ENCODE data around the gene TNFRSF1B. TPM values are rescaled to one million over a fixed set of nuclear protein-coding genes. Genes with fewer than 3 reads are reported as not detected.

TNFRSF1B gene
- total and polyA plus RNA-seq, 2 donors (not counting 1 experiment from before 2014, with no cell fraction given): 24.8 to 27.5 TPM

DNA sequence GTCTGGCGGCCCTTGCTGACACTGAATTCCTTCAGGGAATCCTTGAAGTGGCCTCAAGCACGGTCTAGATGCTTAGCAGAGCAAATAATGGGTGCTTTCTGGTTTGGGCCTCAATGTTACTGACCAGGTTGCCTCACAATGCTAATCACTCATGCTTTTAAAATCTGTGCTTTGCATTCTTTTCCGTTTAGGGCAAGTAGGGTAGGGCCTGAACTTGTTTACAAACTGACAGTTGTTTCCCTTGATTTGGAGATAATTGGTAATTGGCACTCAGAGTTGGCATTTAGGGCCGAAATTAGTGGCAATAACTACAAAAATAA is 64.4 kb downstream of the TNFRSF1B start:
- H3K9me3 ChIP-seq (ENCODE audit: control insufficient read depth, insufficient read depth, low read depth, low read length): no peaks in the 10 kb centered on the region
- no peaks in the 10 kb centered on the region for H3K27me3 ChIP-seq (ENCODE audit: control insufficient read depth, insufficient read depth, low read length)
- peak overlapping the region; percentile 77 for H3K9ac ChIP-seq (ENCODE audit: insufficient read depth, low read length)
- H3K4me3 ChIP-seq (replicated peaks in 1 of 4; ENCODE audit: control extremely low read depth in 1 of 4, insufficient read depth in 1 of 4, low read depth in 3 of 4, low read length in 4 of 4): peak overlapping the region; percentile 78 to 96 (median 88)
- H4K20me1 ChIP-seq (ENCODE audit: control insufficient read depth, extremely low read depth, insufficient read depth, low read length): no peaks in the 10 kb centered on the region
- no peaks in the 10 kb centered on the region for H3K36me3 ChIP-seq (ENCODE audit: control insufficient read depth, insufficient read depth, low read length)
- H3K4me1 ChIP-seq (ENCODE audit: control insufficient read depth, extremely low read depth, insufficient read depth, low read length): no peaks in the 10 kb centered on the region
- H3K27ac ChIP-seq (ENCODE audit: insufficient read depth, low read length): peak overlapping the region; percentile 68
- H2AFZ ChIP-seq (ENCODE audit: low read length): peak overlapping the region; percentile 36
- H3K79me2 ChIP-seq (ENCODE audit: control insufficient read depth, insufficient read depth, low read length): peaks cover 18% of the 10 kb centered on the region
- peak overlapping the region; percentile 95 for H3K4me2 ChIP-seq (ENCODE audit: extremely low read depth, insufficient read depth, low read length)
- peak in 1 of 2 donors; percentile 13 for DNase-seq (ENCODE audit: low read depth in 2 of 2)
- TF ChIP-seq EZH2 (IDR thresholded peaks at IDR 0.05; ENCODE audit: low read length, missing control alignments): no peak
- TF ChIP-seq, protein P1, sequence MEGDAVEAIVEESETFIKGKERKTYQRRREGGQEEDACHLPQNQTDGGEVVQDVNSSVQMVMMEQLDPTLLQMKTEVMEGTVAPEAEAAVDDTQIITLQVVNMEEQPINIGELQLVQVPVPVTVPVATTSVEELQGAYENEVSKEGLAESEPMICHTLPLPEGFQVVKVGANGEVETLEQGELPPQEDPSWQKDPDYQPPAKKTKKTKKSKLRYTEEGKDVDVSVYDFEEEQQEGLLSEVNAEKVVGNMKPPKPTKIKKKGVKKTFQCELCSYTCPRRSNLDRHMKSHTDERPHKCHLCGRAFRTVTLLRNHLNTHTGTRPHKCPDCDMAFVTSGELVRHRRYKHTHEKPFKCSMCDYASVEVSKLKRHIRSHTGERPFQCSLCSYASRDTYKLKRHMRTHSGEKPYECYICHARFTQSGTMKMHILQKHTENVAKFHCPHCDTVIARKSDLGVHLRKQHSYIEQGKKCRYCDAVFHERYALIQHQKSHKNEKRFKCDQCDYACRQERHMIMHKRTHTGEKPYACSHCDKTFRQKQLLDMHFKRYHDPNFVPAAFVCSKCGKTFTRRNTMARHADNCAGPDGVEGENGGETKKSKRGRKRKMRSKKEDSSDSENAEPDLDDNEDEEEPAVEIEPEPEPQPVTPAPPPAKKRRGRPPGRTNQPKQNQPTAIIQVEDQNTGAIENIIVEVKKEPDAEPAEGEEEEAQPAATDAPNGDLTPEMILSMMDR (conservative IDR thresholded peaks at IDR 0.05 in 1 of 2, IDR thresholded peaks at IDR 0.05 in 1 of 2; ENCODE audit: low read depth in 1 of 2, low read length in 2 of 2): no peak

DNA sequence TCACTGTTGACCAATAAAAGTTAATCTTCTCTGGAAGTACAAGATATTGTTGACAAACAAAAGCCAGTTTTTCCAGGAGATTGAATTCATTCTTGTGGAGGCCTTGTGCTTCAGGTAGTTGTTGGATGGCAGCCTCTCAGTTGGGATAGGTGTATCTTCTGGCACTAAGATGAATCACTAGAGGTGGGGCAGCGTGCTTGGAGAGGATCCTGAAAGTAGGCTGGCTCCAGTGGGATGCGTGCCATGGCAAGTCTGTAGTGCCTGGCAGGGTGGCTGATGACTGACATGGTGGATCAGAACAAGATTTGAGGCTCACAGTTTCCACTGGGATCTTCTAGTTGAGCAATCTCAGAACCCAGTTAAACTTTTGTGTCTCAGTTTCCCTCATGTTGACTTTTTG is 65.4 kb downstream of the TNFRSF1B start:
- DNase-seq (ENCODE audit: low read depth in 2 of 2): no peak
- Histone ChIP-seq H4K20me1 (ENCODE audit: control insufficient read depth, extremely low read depth, insufficient read depth, low read length) (no peaks in the 10 kb centered on the region), H3K4me1 (ENCODE audit: control insufficient read depth, extremely low read depth, insufficient read depth, low read length) (no peaks in the 10 kb centered on the region), H3K27ac (ENCODE audit: insufficient read depth, low read length) (no peak overlapping the region), H3K9me3 (ENCODE audit: control insufficient read depth, insufficient read depth, low read depth, low read length) (no peaks in the 10 kb centered on the region), H3K4me3 (replicated peaks in 1 of 4; ENCODE audit: control extremely low read depth in 1 of 4, insufficient read depth in 1 of 4, low read depth in 3 of 4, low read length in 4 of 4) (no peak overlapping the region), H3K9ac (ENCODE audit: insufficient read depth, low read length) (no peak overlapping the region), H3K79me2 (ENCODE audit: control insufficient read depth, insufficient read depth, low read length) (peaks cover 18% of the 10 kb centered on the region), H3K27me3 (ENCODE audit: control insufficient read depth, insufficient read depth, low read length) (no peaks in the 10 kb centered on the region), H2AFZ (ENCODE audit: low read length) (no peak overlapping the region), H3K4me2 (ENCODE audit: extremely low read depth, insufficient read depth, low read length) (no peak overlapping the region), H3K36me3 (ENCODE audit: control insufficient read depth, insufficient read depth, low read length) (no peaks in the 10 kb centered on the region)
- TF ChIP-seq, protein P1 (conservative IDR thresholded peaks at IDR 0.05 in 1 of 2, IDR thresholded peaks at IDR 0.05 in 1 of 2; ENCODE audit: low read depth in 1 of 2, low read length in 2 of 2): no peak
- TF ChIP-seq EZH2 (IDR thresholded peaks at IDR 0.05; ENCODE audit: low read length, missing control alignments): no peak

DNA sequence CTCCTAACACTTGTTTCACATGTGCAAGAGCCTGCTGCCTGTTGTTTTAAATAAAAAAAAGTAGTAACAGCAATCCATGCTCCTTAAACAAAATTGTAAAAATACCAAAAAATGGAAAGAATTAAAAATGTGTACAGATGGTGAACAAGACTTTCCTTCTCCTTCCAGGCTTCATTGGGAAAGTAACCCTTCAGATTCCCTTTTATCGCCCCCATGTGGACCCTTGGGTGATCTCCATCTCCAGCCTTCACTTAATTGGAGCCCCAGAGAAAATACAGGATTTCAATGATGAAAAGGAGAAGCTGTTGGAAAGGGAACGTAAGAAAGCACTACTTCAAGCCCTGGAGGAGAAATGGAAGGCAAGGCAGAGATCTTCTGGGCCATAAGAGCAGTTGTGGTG is 77.3 kb downstream of the TNFRSF1B start:
- TF ChIP-seq, protein P1 (conservative IDR thresholded peaks at IDR 0.05 in 1 of 2, IDR thresholded peaks at IDR 0.05 in 1 of 2; ENCODE audit: low read depth in 1 of 2, low read length in 2 of 2): peak; percentile 21 to 52
- no peak for TF ChIP-seq EZH2 (IDR thresholded peaks at IDR 0.05; ENCODE audit: low read length, missing control alignments)

More for the DNA sequence above, 77.3 kb downstream of the TNFRSF1B start:
- H3K9ac ChIP-seq (ENCODE audit: insufficient read depth, low read length): no peak overlapping the region
- H3K9me3 ChIP-seq (ENCODE audit: control insufficient read depth, insufficient read depth, low read depth, low read length): no peaks in the 10 kb centered on the region
- no peak overlapping the region for H3K4me2 ChIP-seq (ENCODE audit: extremely low read depth, insufficient read depth, low read length)
- no peaks in the 10 kb centered on the region for H4K20me1 ChIP-seq (ENCODE audit: control insufficient read depth, extremely low read depth, insufficient read depth, low read length)
- H3K27me3 ChIP-seq (ENCODE audit: control insufficient read depth, insufficient read depth, low read length): no peaks in the 10 kb centered on the region
- no peaks in the 10 kb centered on the region for H3K79me2 ChIP-seq (ENCODE audit: control insufficient read depth, insufficient read depth, low read length)
- H3K4me3 ChIP-seq (replicated peaks in 1 of 4; ENCODE audit: control extremely low read depth in 1 of 4, insufficient read depth in 1 of 4, low read depth in 3 of 4, low read length in 4 of 4): no peak overlapping the region
- H3K27ac ChIP-seq (ENCODE audit: insufficient read depth, low read length): no peak overlapping the region
- peaks cover 10% of the 10 kb centered on the region for H3K36me3 ChIP-seq (ENCODE audit: control insufficient read depth, insufficient read depth, low read length)
- no peak overlapping the region for H2AFZ ChIP-seq (ENCODE audit: low read length)
- DNase-seq (ENCODE audit: low read depth in 2 of 2): peak in 1 of 2 donors; percentile 24
- no peaks in the 10 kb centered on the region for H3K4me1 ChIP-seq (ENCODE audit: control insufficient read depth, extremely low read depth, insufficient read depth, low read length)

Measured in fibroblast of lung (primary cell).